Spleen (tissue), 7 donors: ENCODE data around the gene WAPL.
"Not testable (repeated sequence)": the region's sequence is repeated elsewhere in the genome, so short reads cannot be mapped to it uniquely, and the experiment has no call there.

Experiments
- POLR2A ChIP-seq, 3 donors: fragments of 450-650 bp; IDR thresholded peaks; one replicate each; pipeline ENCODE4 v1.5.1; 2017; ENCODE audit warnings: antibody characterized with exemption in 3 of 3, mild to moderate bottlenecking in 1 of 3
- POLR2AphosphoS5 ChIP-seq, 3 donors: sonication (generic); formaldehyde crosslinking; IDR thresholded peaks; one replicate each; pipeline ENCODE4 v1.5.1; 2017; ENCODE audit warnings: antibody characterized with exemption in 3 of 3
- TF ChIP-seq, protein P1 (sequence below), 11 experiments: fragments of 200-600 bp in 7 of 11; fragments of 450-650 bp in 4 of 11; sonication (generic) in 4 of 11; IDR thresholded peaks in 8 of 11; conservative IDR thresholded peaks in 3 of 11; 1 replicate in 7 of 11; 2 replicates in 4 of 11; pipeline versions ENCODE4 v1.4.0 to v1.8.0; 2016 to 2021; ENCODE audit warnings: antibody characterized with exemption in 11 of 11, inconsistent platforms in 4 of 11, mild to moderate bottlenecking in 1 of 11
- donor health status: DM: no; HTN: no; CAD: no; lungs with moderate emphysema.
- donor health status: DM: no; HTN: no; CAD: no.
- donor health status: DM: no; HTN: no; CAD: no.

- TF ChIP-seq, protein P1, sequence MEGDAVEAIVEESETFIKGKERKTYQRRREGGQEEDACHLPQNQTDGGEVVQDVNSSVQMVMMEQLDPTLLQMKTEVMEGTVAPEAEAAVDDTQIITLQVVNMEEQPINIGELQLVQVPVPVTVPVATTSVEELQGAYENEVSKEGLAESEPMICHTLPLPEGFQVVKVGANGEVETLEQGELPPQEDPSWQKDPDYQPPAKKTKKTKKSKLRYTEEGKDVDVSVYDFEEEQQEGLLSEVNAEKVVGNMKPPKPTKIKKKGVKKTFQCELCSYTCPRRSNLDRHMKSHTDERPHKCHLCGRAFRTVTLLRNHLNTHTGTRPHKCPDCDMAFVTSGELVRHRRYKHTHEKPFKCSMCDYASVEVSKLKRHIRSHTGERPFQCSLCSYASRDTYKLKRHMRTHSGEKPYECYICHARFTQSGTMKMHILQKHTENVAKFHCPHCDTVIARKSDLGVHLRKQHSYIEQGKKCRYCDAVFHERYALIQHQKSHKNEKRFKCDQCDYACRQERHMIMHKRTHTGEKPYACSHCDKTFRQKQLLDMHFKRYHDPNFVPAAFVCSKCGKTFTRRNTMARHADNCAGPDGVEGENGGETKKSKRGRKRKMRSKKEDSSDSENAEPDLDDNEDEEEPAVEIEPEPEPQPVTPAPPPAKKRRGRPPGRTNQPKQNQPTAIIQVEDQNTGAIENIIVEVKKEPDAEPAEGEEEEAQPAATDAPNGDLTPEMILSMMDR (IDR thresholded peaks at IDR 0.05 in 8 of 11, conservative IDR thresholded peaks at IDR 0.05 in 3 of 11) = not testable (repeated sequence)
- not testable (repeated sequence) for TF ChIP-seq POLR2A, POLR2AphosphoS5 (IDR thresholded peaks at IDR 0.05)
Measured at GRCh38 chr10:86528736-86529135, 7.1 kb upstream of the WAPL start.
